Measurements from ENCODE around the gene TINAGL1. TPM values are rescaled to one million over a fixed set of nuclear protein-coding genes. Genes with fewer than 3 reads are reported as not detected.

Gene TINAGL1
- total and polyA plus RNA-seq, 4 donors: 64.1 to 90.9 (median 84.2) TPM

- 7 to 17% methylated on average over 1 of the region's 1 CpG for WGBS, 2 donors
- no peak overlapping the region for H3K9ac ChIP-seq (ENCODE audit: insufficient read depth in 1 of 2, low read length in 2 of 2)
Observed at GRCh38 chr1:31609514-31610118, 33.3 kb downstream of the TINAGL1 start.

GRCh38 chr1:31614414-31615005 is 38.2 kb downstream of the TINAGL1 start:
- no peak overlapping the region for H3K27ac ChIP-seq (ENCODE audit: low read depth in 1 of 2, low read length in 1 of 2)
- no peak overlapping the region for H3K9ac ChIP-seq (ENCODE audit: insufficient read depth in 1 of 2, low read length in 2 of 2)
- no peak for TF ChIP-seq CTCF (IDR thresholded peaks at IDR 0.05; ENCODE audit: control extremely low read depth, extremely low read depth)
- peaks cover 0 to 7% (median 0%) of the 10 kb centered on the region in 5 donors for H3K4me1 ChIP-seq (ENCODE audit: control insufficient read depth in 5 of 5, insufficient read depth in 5 of 5, low read length in 5 of 5)
- H3K36me3 ChIP-seq (ENCODE audit: control insufficient read depth in 4 of 4, insufficient read depth in 4 of 4, low read length in 4 of 4): no peaks in the 10 kb centered on the region
- no peak for ATAC-seq (ENCODE audit: insufficient read depth, low FRiP score)
- H3K4me3 ChIP-seq: no peak overlapping the region
- DNase-seq: peak in 1 of 3 donors; percentile 29
- 91% methylated on average over 8 of the region's 8 CpGs for WGBS, 2 donors
- no peaks in the 10 kb centered on the region for H3K9me3 ChIP-seq (ENCODE audit: control insufficient read depth in 4 of 4, insufficient read depth in 3 of 4, low read length in 3 of 4)
- peaks cover 0 to 14% (median 8%) of the 10 kb centered on the region in 3 donors for H3K27me3 ChIP-seq (ENCODE audit: control insufficient read depth in 3 of 3, insufficient read depth in 3 of 3, low read length in 2 of 3)

More at GRCh38 chr1:31609514-31610118, 33.3 kb downstream of the TINAGL1 start:
- no peaks in the 10 kb centered on the region for H3K27me3 ChIP-seq (ENCODE audit: control insufficient read depth in 3 of 3, insufficient read depth in 3 of 3, low read length in 2 of 3)
- no peak overlapping the region for H3K4me3 ChIP-seq
- ATAC-seq (ENCODE audit: insufficient read depth, low FRiP score) (no peak), DNase-seq (peak in 1 of 3 donors; percentile 23)
- TF ChIP-seq CTCF (IDR thresholded peaks at IDR 0.05; ENCODE audit: control extremely low read depth, extremely low read depth): no peak
- no peaks in the 10 kb centered on the region for H3K36me3 ChIP-seq (ENCODE audit: control insufficient read depth in 4 of 4, insufficient read depth in 4 of 4, low read length in 4 of 4)
- peaks cover 0 to 2% (median 0%) of the 10 kb centered on the region in 5 donors for H3K4me1 ChIP-seq (ENCODE audit: control insufficient read depth in 5 of 5, insufficient read depth in 5 of 5, low read length in 5 of 5)
- no peaks in the 10 kb centered on the region for H3K9me3 ChIP-seq (ENCODE audit: control insufficient read depth in 4 of 4, insufficient read depth in 3 of 4, low read length in 3 of 4)
- H3K27ac ChIP-seq (ENCODE audit: low read depth in 1 of 2, low read length in 1 of 2): no peak overlapping the region

GRCh38 chr1:31615414-31615813 is 39.1 kb downstream of the TINAGL1 start:
- no peak for DNase-seq
- no peak for TF ChIP-seq CTCF (IDR thresholded peaks at IDR 0.05; ENCODE audit: control extremely low read depth, extremely low read depth)
- no peak overlapping the region for H3K4me3 ChIP-seq
- H3K27me3 ChIP-seq (ENCODE audit: control insufficient read depth in 3 of 3, insufficient read depth in 3 of 3, low read length in 2 of 3): peaks cover 0 to 14% (median 8%) of the 10 kb centered on the region in 3 donors
- no peaks in the 10 kb centered on the region for H3K36me3 ChIP-seq (ENCODE audit: control insufficient read depth in 4 of 4, insufficient read depth in 4 of 4, low read length in 4 of 4)
- peaks cover 0 to 7% (median 0%) of the 10 kb centered on the region in 5 donors for H3K4me1 ChIP-seq (ENCODE audit: control insufficient read depth in 5 of 5, insufficient read depth in 5 of 5, low read length in 5 of 5)
- H3K9ac ChIP-seq (ENCODE audit: insufficient read depth in 1 of 2, low read length in 2 of 2): no peak overlapping the region
- no peak for ATAC-seq (ENCODE audit: insufficient read depth, low FRiP score)
- 91 to 94% methylated on average over 6 of the region's 6 CpGs for WGBS, 2 donors
- H3K27ac ChIP-seq (ENCODE audit: low read depth in 1 of 2, low read length in 1 of 2): no peak overlapping the region
- no peaks in the 10 kb centered on the region for H3K9me3 ChIP-seq (ENCODE audit: control insufficient read depth in 4 of 4, insufficient read depth in 3 of 4, low read length in 3 of 4)

Data from lung (tissue), 12 donors.